ENCODE data around the gene PSMC5. TPM values are rescaled to one million over a fixed set of nuclear protein-coding genes. Genes with fewer than 3 reads are reported as not detected.
A peak's percentile ranks its signal among the peaks of the same experiment; 100 is the strongest.
"Not testable (repeated sequence)": the region's sequence is repeated elsewhere in the genome, so short reads cannot be mapped to it uniquely, and the experiment has no call there.

PSMC5 gene
- total and polyA plus RNA-seq, 3 experiments from 2014 or later = 201 to 212 (median 208) TPM

DNA sequence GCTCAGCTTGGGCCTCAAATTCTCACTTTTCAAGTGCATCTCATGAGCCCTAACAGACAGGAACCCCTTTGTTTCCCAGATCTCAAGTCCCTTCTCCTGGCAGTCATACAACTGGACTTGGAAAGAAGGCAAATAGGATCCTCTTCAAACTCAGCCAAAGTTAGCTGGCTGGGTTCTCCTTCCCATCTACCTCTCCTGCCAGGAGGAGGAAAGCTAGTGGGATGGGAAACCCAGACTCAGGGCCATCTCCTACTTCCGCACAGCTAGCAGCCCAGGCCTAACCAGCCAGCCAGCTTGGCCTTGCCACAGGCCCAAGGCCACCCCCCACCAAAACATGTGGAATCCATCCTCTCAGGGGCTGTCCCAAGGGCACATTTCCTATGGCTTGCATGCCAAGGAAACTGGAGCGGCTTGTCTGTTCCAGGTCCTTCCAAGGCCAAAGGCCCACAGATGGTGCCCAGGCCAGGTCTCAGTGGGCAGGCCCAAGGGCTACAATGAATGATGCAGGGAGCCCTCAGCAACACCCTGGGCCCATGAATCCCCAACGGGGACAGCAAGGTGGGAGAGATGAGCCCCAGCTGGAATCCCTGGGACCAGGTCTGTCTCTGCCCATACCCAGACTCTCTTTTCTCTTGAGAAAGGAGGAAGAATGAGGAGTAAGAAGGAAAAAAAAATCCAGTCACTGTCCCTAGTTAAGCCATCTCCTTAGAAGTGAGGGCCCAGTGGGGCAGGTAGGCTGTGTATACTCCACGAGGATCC is 13.5 kb downstream of the PSMC5 start:
- Histone ChIP-seq H3K27ac (ENCODE audit: low read depth, low read length) (peak overlapping the region; percentile 88), H3K36me3 (ENCODE audit: insufficient read depth, low read length) (peaks cover 9% of the 10 kb centered on the region), H3K27me3 (ENCODE audit: insufficient read depth, low read length, poor library complexity, severe bottlenecking) (no peaks in the 10 kb centered on the region), H3K4me1 (ENCODE audit: insufficient read depth, low read length) (peaks cover 44% of the 10 kb centered on the region), H3K4me3 (ENCODE audit: low read length) (peak overlapping the region; percentile 69), H3K9me3 (ENCODE audit: low read length) (no peaks in the 10 kb centered on the region)
- Mint-ChIP-seq H3K27ac (peak overlapping the region; percentile 62 to 97 (median 90)), H3K9me3 (no peaks in the 10 kb centered on the region), H3K36me3 (peaks cover 0 to 28% (median 0%) of the 10 kb centered on the region in 3 donors), H3K27me3 (no peaks in the 10 kb centered on the region), H3K4me3 (peak overlapping the region; percentile 91 to 97 (median 94)), H3K4me1 (peaks cover 36 to 51% (median 47%) of the 10 kb centered on the region in 3 donors)
- POLR2A ChIA-PET = interaction anchor here (1.4 to 6.9 kb wide), 2 partner anchors 11 to 99 kb away, joined by 4 to 73 read pairs; partner anchors contain the start of genes FTSJ3, PSMC5 and STRADA
- CTCF ChIA-PET = interaction anchor here (0.7 to 6.8 kb wide), 3 partner anchors 8 to 12 kb away, joined by 3 to 48 read pairs (median 5); partner anchors contain the start of genes FTSJ3 and PSMC5
- DNase-seq = no peak

DNA sequence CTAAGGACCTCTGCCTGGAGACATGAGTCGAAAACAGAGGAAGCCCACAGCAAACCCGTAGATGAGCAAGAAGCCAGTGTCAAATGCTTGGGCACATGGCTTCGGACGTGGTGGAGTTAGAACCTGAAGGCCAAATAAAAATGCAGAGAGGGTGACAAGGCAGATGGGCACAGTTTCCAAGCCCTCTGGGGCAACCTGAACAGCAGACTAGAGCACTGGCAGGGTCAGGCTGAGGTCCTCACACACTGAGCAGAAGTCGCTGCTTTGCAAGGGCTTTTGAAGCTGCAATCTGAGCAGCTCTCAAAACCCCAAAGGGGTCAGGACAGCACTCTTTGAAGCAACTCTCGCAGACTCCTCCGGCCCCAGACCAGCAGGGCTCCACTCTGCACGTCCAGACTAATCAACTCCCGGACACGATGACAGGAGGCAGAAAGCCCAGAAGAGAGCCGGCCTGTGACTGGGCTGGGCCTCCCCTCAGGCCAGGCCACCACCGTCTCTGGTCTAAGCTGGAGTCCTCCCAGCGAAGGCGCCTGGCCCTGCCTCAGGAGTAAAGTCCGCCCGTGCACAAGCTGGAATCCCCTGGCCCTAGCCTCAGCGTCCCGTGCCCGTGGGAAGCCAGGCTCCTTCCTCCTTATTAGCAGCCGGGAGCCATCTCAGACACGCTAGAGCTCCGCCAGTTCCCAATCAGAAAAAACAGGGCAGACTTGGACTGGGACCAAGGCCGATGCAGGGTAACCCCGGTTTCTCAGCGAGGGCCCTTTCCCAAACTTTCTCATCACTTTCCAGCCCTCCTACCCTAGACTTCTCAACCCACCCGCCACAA is 14.3 kb downstream of the PSMC5 start:
- H3K36me3 ChIP-seq (ENCODE audit: insufficient read depth, low read length) = peaks cover 4% of the 10 kb centered on the region
- peak overlapping the region; percentile 88 for H3K27ac ChIP-seq (ENCODE audit: low read depth, low read length)
- POLR2A ChIA-PET = interaction anchor here (0.9 to 6.9 kb wide), 4 partner anchors 12 to 147 kb away, joined by 4 to 73 read pairs (median 4); partner anchors contain the start of genes CCDC47, DDX42, FTSJ3 and PSMC5
- H3K27ac Mint-ChIP-seq = peak overlapping the region; percentile 84 to 97 (median 94)
- H3K36me3 Mint-ChIP-seq = peaks cover 0 to 21% (median 0%) of the 10 kb centered on the region in 3 donors
- H3K4me1 ChIP-seq (ENCODE audit: insufficient read depth, low read length) = peaks cover 44% of the 10 kb centered on the region
- H3K4me3 Mint-ChIP-seq = peak overlapping the region; percentile 91 to 97 (median 94)
- H3K4me3 ChIP-seq (ENCODE audit: low read length) = peak overlapping the region; percentile 69
- H3K27me3 Mint-ChIP-seq = no peaks in the 10 kb centered on the region
- H3K9me3 Mint-ChIP-seq = no peaks in the 10 kb centered on the region
- no peaks in the 10 kb centered on the region for H3K9me3 ChIP-seq (ENCODE audit: low read length)
- peaks cover 34 to 50% (median 47%) of the 10 kb centered on the region in 3 donors for H3K4me1 Mint-ChIP-seq
- CTCF ChIA-PET = interaction anchor here (1.4 to 6.8 kb wide), 2 partner anchors 8 to 13 kb away, joined by 5 to 48 read pairs; partner anchors contain the start of genes FTSJ3 and PSMC5
- no peak for DNase-seq
- no peaks in the 10 kb centered on the region for H3K27me3 ChIP-seq (ENCODE audit: insufficient read depth, low read length, poor library complexity, severe bottlenecking)

DNA sequence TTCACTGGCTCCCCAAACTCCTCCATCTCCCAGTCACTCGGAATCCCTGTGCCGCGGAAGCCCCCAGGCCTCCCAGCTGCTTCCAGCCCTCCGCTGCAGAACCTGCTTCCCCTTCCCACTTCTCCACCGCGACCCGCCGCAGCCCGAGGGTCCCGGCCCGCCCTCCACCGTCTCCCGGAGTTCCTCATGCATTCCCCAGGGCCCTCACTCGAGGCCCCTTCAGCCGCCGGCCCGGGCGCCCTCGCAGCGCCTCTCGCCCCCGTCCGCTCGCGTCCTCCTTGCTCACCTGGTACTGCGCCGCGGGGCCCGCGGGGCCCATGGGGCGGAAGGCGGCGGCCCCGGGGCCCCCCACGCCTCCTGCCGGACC is 14.9 kb downstream of the PSMC5 start:
- Histone ChIP-seq H3K27ac (ENCODE audit: low read depth, low read length) (peak overlapping the region; percentile 88), H3K9me3 (ENCODE audit: low read length) (no peaks in the 10 kb centered on the region), H3K27me3 (ENCODE audit: insufficient read depth, low read length, poor library complexity, severe bottlenecking) (no peaks in the 10 kb centered on the region), H3K4me1 (ENCODE audit: insufficient read depth, low read length) (peaks cover 44% of the 10 kb centered on the region), H3K4me3 (ENCODE audit: low read length) (peak overlapping the region; percentile 69), H3K36me3 (ENCODE audit: insufficient read depth, low read length) (no peaks in the 10 kb centered on the region)
- Mint-ChIP-seq H3K4me3 (peak overlapping the region; percentile 91 to 97 (median 94)), H3K36me3 (peaks cover 0 to 15% (median 0%) of the 10 kb centered on the region in 3 donors), H3K9me3 (no peaks in the 10 kb centered on the region), H3K4me1 (peaks cover 34 to 47% (median 46%) of the 10 kb centered on the region in 3 donors), H3K27ac (peak overlapping the region; percentile 84 to 97 (median 94)), H3K27me3 (no peaks in the 10 kb centered on the region)
- CTCF ChIA-PET = interaction anchor here (1.4 to 6.8 kb wide), 2 partner anchors 9 to 14 kb away, joined by 5 to 48 read pairs; partner anchors contain the start of genes FTSJ3 and PSMC5
- POLR2A ChIA-PET = interaction anchor here (0.9 to 6.9 kb wide), 3 partner anchors 13 to 147 kb away, joined by 4 to 73 read pairs (median 4); partner anchors contain the start of genes CCDC47, DDX42, FTSJ3 and PSMC5
- DNase-seq = peak in 1 of 5 donors; percentile 59

DNA sequence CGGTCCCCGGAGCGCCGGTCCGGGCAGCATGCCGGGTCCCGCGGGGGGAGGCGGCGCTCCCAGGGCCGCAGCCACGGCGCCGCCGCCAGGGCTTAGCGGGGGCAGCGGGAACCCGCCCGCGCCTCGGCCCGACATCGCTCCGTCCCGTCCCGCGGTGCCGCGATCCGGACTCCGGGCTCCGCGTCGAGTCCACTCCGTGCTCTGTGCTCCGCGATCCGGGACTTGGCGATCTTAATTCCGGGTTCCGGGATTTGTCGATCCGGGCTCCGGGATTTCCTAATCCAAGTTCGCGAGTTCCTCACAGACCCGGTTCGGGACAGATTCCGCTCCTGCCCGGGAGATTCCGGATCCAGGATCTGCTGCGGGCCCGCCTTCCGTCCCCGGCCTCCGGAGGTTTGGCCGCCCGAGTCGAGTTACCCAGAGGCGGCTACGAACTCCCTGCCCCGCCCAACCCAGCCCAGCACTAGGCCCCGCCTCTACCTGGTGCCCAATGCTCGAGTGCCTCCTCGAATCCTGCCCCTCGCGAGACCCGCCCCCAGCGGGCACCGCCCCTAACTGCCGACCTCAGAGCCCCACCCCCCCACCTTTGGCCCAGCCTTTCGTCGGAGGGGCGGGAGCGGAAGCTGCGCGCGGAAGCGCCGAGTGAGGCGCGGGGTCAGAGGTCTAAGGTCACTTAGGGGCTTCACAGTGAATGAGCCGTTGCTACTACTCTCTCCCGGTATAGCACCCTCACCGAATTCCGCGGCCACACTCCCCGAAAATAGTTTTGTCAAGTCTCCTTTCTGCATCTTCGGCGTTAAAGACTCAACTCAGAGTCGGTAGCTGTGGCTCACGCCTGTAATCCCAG is 15.5 kb downstream of the PSMC5 start, which contains the start of gene SMARCD2:
SMARCD2 (minus strand) TSS at position 146 of the 847 bp plus-strand sequence; CDS start at position 135, 11 bp downstream.
- H3K36me3 Mint-ChIP-seq = peaks cover 0 to 14% (median 0%) of the 10 kb centered on the region in 3 donors
- no peaks in the 10 kb centered on the region for H3K9me3 ChIP-seq (ENCODE audit: low read length)
- H3K27me3 ChIP-seq (ENCODE audit: insufficient read depth, low read length, poor library complexity, severe bottlenecking) = no peaks in the 10 kb centered on the region
- peak within 1 kb of the TSS; percentile 83 for H3K4me3 ChIP-seq (ENCODE audit: low read length)
- peak; percentile 97 to 100 (median 98) for DNase-seq
- peaks cover 44% of the 10 kb centered on the region for H3K4me1 ChIP-seq (ENCODE audit: insufficient read depth, low read length)
- ChIA-PET CTCF (interaction anchor here (0.9 to 6.8 kb wide), 3 partner anchors 8 to 178 kb away, joined by 4 to 48 read pairs (median 8); partner anchors contain the start of genes FTSJ3, ICAM2 and PSMC5), POLR2A (interaction anchor here (0.6 to 6.9 kb wide), 12 partner anchors 13 to 665 kb away, joined by 3 to 73 read pairs (median 6); partner anchors contain the start of genes CCDC47, DDX42, FTSJ3 and MAP3K3)
- H3K27ac Mint-ChIP-seq = peak within 1 kb of the TSS; percentile 85 to 97 (median 94)
- H3K27me3 Mint-ChIP-seq = no peaks in the 10 kb centered on the region
- H3K4me1 Mint-ChIP-seq = peaks cover 36 to 47% (median 47%) of the 10 kb centered on the region in 3 donors
- H3K9me3 Mint-ChIP-seq = no peaks in the 10 kb centered on the region
- H3K36me3 ChIP-seq (ENCODE audit: insufficient read depth, low read length) = no peaks in the 10 kb centered on the region
- peak within 1 kb of the TSS; percentile 91 to 97 (median 94) for H3K4me3 Mint-ChIP-seq
- peak within 1 kb of the TSS; percentile 88 for H3K27ac ChIP-seq (ENCODE audit: low read depth, low read length)

DNA sequence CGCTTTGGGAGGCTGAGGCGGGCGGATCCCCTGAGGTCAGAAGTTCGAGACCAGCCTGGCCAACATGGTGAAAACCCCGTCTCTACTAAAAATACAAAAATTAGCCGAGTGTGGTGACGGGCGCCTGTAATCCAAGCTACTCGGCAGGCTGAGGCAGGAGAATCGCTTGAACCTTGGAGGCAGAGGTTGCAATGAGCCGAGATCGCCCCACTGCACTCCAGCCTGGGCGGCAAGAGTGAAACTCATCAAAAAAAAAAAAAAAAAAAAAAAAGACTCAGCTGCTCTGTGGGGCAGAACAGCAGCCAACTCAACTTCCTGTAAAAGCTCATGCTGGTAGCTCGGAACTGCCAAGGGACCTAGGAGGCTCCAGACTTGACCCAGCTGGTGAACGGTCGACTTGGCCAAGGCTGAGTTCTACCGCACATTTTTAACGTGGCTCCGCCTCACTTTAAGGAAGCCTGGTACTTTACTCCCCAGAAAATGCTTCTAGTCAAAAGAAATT is 16.2 kb downstream of the PSMC5 start:
- POLR2A ChIA-PET = interaction anchor here (0.6 to 6.9 kb wide), 13 partner anchors 14 to 664 kb away, joined by 3 to 73 read pairs (median 6); partner anchors contain the start of genes CCDC47, DDX42, FTSJ3 and LIMD2
- H3K27me3 ChIP-seq (ENCODE audit: insufficient read depth, low read length, poor library complexity, severe bottlenecking); H3K27me3 Mint-ChIP-seq; H3K36me3 ChIP-seq (ENCODE audit: insufficient read depth, low read length); H3K9me3 Mint-ChIP-seq; H3K9me3 ChIP-seq (ENCODE audit: low read length): not testable (repeated sequence)
- peaks cover 0 to 14% (median 0%) of the 10 kb centered on the region in 3 donors for H3K36me3 Mint-ChIP-seq
- peaks cover 37 to 47% (median 46%) of the 10 kb centered on the region in 3 donors for H3K4me1 Mint-ChIP-seq
- H3K27ac Mint-ChIP-seq = peak overlapping the region; percentile 85 to 97 (median 90)
- H3K27ac ChIP-seq (ENCODE audit: low read depth, low read length) = peak overlapping the region; percentile 71
- peak in 3 of 5 donors; percentile 23 to 40 (median 32) for DNase-seq
- H3K4me3 Mint-ChIP-seq = peak overlapping the region; percentile 85 to 95 (median 88)
- CTCF ChIA-PET = interaction anchor here (0.9 to 6.8 kb wide), 3 partner anchors 8 to 177 kb away, joined by 4 to 48 read pairs (median 8); partner anchors contain the start of genes FTSJ3, ICAM2 and PSMC5
- H3K4me3 ChIP-seq (ENCODE audit: low read length) = peak overlapping the region; percentile 83
- peaks cover 43% of the 10 kb centered on the region for H3K4me1 ChIP-seq (ENCODE audit: insufficient read depth, low read length)

DNA sequence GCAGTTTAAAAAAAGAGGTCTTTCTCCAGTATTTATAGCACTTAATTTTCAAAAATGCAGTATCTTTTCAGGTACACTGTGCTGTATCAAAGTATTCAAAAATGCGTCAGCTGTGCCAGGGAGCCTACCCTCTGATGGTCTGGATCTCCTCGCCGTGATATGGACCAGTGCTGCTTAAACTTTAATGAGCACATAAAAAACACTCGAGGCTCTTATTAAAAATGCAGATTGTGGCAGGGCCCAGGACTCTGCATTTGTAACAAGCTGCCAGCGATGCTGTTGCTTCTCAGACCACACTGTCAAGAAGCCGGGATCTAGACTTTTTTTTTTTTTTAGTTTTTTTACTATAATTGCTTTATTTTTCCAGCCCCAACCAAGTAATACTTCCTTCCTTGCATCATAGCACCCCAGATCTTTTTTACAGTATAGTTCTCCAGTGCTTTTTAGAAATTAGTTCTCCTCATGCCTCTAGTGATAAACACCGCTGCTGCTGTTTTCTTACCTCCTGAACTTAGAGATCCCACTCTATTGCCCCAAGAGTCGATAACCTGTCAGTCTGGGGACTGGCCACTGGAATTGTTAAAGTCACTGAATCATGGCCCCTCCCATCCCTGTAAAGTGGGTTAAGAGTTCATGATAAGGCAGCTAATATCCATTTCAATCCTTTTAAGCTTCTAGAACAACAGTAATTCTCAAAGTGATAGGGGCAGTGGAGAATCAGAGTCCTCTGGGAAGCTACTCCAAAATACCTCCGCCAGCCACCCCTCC is 16.9 kb downstream of the PSMC5 start:
- ChIA-PET CTCF (interaction anchor here (0.9 to 6.8 kb wide), 3 partner anchors 9 to 176 kb away, joined by 4 to 48 read pairs (median 8); partner anchors contain the start of genes FTSJ3, ICAM2 and PSMC5), POLR2A (interaction anchor here (0.6 to 6.9 kb wide), 10 partner anchors 15 to 664 kb away, joined by 3 to 73 read pairs (median 6); partner anchors contain the start of genes CCDC47, DDX42, FTSJ3 and LIMD2)
- Histone ChIP-seq H3K4me1 (ENCODE audit: insufficient read depth, low read length) (peaks cover 41% of the 10 kb centered on the region), H3K27ac (ENCODE audit: low read depth, low read length) (peak overlapping the region; percentile 71), H3K36me3 (ENCODE audit: insufficient read depth, low read length) (no peaks in the 10 kb centered on the region), H3K27me3 (ENCODE audit: insufficient read depth, low read length, poor library complexity, severe bottlenecking) (no peaks in the 10 kb centered on the region), H3K9me3 (ENCODE audit: low read length) (no peaks in the 10 kb centered on the region), H3K4me3 (ENCODE audit: low read length) (peak overlapping the region; percentile 83)
- H3K36me3 Mint-ChIP-seq = peaks cover 0 to 14% (median 0%) of the 10 kb centered on the region in 3 donors
- H3K4me1 Mint-ChIP-seq = peaks cover 36 to 45% (median 44%) of the 10 kb centered on the region in 3 donors
- H3K27ac Mint-ChIP-seq = peak overlapping the region; percentile 85 to 97 (median 90)
- no peaks in the 10 kb centered on the region for H3K27me3 Mint-ChIP-seq
- no peaks in the 10 kb centered on the region for H3K9me3 Mint-ChIP-seq
- DNase-seq = no peak
- peak overlapping the region; percentile 85 to 95 (median 88) for H3K4me3 Mint-ChIP-seq

All from CD8-positive, alpha-beta memory T cell (primary cell).